ENCODE results near the gene PLEKHH1.

Gene PLEKHH1

GRCh38 chr14:67572608-67573007 lies 39.5 kb downstream of the PLEKHH1 start:
- no peak overlapping the region for H3K4me3 ChIP-seq (ENCODE audit: low read depth, low read length)
- no peak for DNase-seq (ENCODE audit: low read depth)
- no peak for TF ChIP-seq CTCF (IDR thresholded peaks at IDR 0.05; ENCODE audit: control insufficient read depth, extremely low read depth, insufficient read depth)

GRCh38 chr14:67573228-67574010 lies 40.3 kb downstream of the PLEKHH1 start:
- no peak overlapping the region for H3K4me3 ChIP-seq (ENCODE audit: low read depth, low read length)
- TF ChIP-seq CTCF (IDR thresholded peaks at IDR 0.05; ENCODE audit: control insufficient read depth, extremely low read depth, insufficient read depth), result no peak

GRCh38 chr14:67574156-67574555 lies 41.1 kb downstream of the PLEKHH1 start:
- H3K4me3 ChIP-seq (ENCODE audit: low read depth, low read length), result no peak overlapping the region
- DNase-seq (ENCODE audit: low read depth), result no peak
- TF ChIP-seq CTCF (IDR thresholded peaks at IDR 0.05; ENCODE audit: control insufficient read depth, extremely low read depth, insufficient read depth), result no peak

More at GRCh38 chr14:67573228-67574010, 40.3 kb downstream of the PLEKHH1 start:
- DNase-seq (ENCODE audit: low read depth), result no peak

GRCh38 chr14:67574806-67575205 lies 41.7 kb downstream of the PLEKHH1 start:
- no peak overlapping the region for H3K4me3 ChIP-seq (ENCODE audit: low read depth, low read length)
- DNase-seq (ENCODE audit: low read depth), result no peak
- TF ChIP-seq CTCF (IDR thresholded peaks at IDR 0.05; ENCODE audit: control insufficient read depth, extremely low read depth, insufficient read depth), result no peak

- DNase-seq (ENCODE audit: low read depth), result no peak
- TF ChIP-seq CTCF (IDR thresholded peaks at IDR 0.05; ENCODE audit: control insufficient read depth, extremely low read depth, insufficient read depth), result no peak
- H3K4me3 ChIP-seq (ENCODE audit: low read depth, low read length), result no peak overlapping the region
These were observed 42.6 kb downstream of the PLEKHH1 start for GRCh38 chr14:67575684-67576083.

- DNase-seq (ENCODE audit: low read depth), result no peak
- no peak for TF ChIP-seq CTCF (IDR thresholded peaks at IDR 0.05; ENCODE audit: control insufficient read depth, extremely low read depth, insufficient read depth)
- no peak overlapping the region for H3K4me3 ChIP-seq (ENCODE audit: low read depth, low read length)
These were observed 43.3 kb downstream of the PLEKHH1 start for GRCh38 chr14:67576216-67576955.
